AG04449 (cell line): ENCODE data around the gene APOA4.

ENCODE experiments used
- CTCF ChIA-PET: fragments of 350-600 bp; formaldehyde crosslinking; extraction: SDS; loops from one replicate; lab custom pipeline; 2021; ENCODE audit warnings: antibody characterized with exemption; lab: Yijun Ruan, JAX
- POLR2A ChIA-PET: fragments of 400-600, 350-600 bp; formaldehyde crosslinking; extraction: SDS; loops from one replicate; lab custom pipeline; 2020; ENCODE audit warnings: antibody characterized with exemption, inconsistent platforms; lab: Yijun Ruan, JAX
- DNase-seq: peaks from one replicate; pipeline ENCODE4 v3.0.0-alpha.2; 2010; ENCODE audit warnings: low read depth, low spot score
- H3K4me3 ChIP-seq: 2 replicates; pipeline ENCODE4 v1.5.1; 2011; ENCODE audit warnings: low read depth, mild to moderate bottlenecking, control low read depth, low read length
- CTCF ChIP-seq: IDR thresholded peaks from one replicate; pipeline ENCODE4 v1.5.1; 2011; ENCODE audit warnings: mild to moderate bottlenecking, moderate library complexity, low read length, control low read depth, inconsistent platforms; ENCODE audit not compliant: insufficient read depth; ENCODE audit errors: missing control alignments

The APOA4 gene

GRCh38 chr11:116860303-116860702 is 37.2 kb upstream of the APOA4 start:
- no peak for DNase-seq
- POLR2A ChIA-PET: no interaction called here
- H3K4me3 ChIP-seq: no peak overlapping the region
- no peak for TF ChIP-seq CTCF
- CTCF ChIA-PET: interaction anchor here (0.9 to 8.0 kb wide), 5 partner anchors 10 to 246 kb away, joined by 3 to 55 read pairs (median 5); no protein-coding TSS in a partner anchor

- DNase-seq: no peak
- ChIA-PET CTCF (interaction anchor here (0.8 to 1.8 kb wide), 5 partner anchors 11 to 69 kb away, joined by 3 to 9 read pairs (median 3); partner anchors contain the start of gene APOA5), POLR2A (no interaction called here)
- TF ChIP-seq CTCF: no peak
- no peak overlapping the region for H3K4me3 ChIP-seq
Observed at GRCh38 chr11:116859175-116859574, 36.1 kb upstream of the APOA4 start.

GRCh38 chr11:116857936-116858335 is 34.8 kb upstream of the APOA4 start:
- TF ChIP-seq CTCF: no peak
- CTCF ChIA-PET: interaction anchor here (0.9 to 2.1 kb wide), 5 partner anchors 9 to 249 kb away, joined by 3 to 11 read pairs (median 4); partner anchors contain the start of gene SIK3
- H3K4me3 ChIP-seq: no peak overlapping the region
- POLR2A ChIA-PET: no interaction called here
- no peak for DNase-seq

GRCh38 chr11:116857316-116857715 is 34.2 kb upstream of the APOA4 start:
- POLR2A ChIA-PET: no interaction called here
- TF ChIP-seq CTCF: no peak
- H3K4me3 ChIP-seq: no peak overlapping the region
- no peak for DNase-seq
- CTCF ChIA-PET: interaction anchor here (0.9 to 2.1 kb wide), 6 partner anchors 9 to 249 kb away, joined by 3 to 11 read pairs (median 4); partner anchors contain the start of genes APOA5 and SIK3

- TF ChIP-seq CTCF: no peak
- POLR2A ChIA-PET: no interaction called here
- CTCF ChIA-PET: interaction anchor here (0.7 to 2.1 kb wide), 9 partner anchors 9 to 249 kb away, joined by 3 to 11 read pairs (median 5); partner anchors contain the start of genes APOA1, APOA5 and SIK3
- DNase-seq: no peak
- H3K4me3 ChIP-seq: no peak overlapping the region
Observed at GRCh38 chr11:116856423-116856822, 33.3 kb upstream of the APOA4 start.

- no peak overlapping the region for H3K4me3 ChIP-seq
- no peak for DNase-seq
- CTCF ChIA-PET: interaction anchor here (0.7 to 3.7 kb wide), 6 partner anchors 8 to 250 kb away, joined by 3 to 15 read pairs (median 8); partner anchors contain the start of gene APOA1
- no peak for TF ChIP-seq CTCF
- POLR2A ChIA-PET: no interaction called here
Observed at GRCh38 chr11:116855413-116855812, 32.3 kb upstream of the APOA4 start.
